ENCODE results near the gene VWA3A.
"Not testable (repeated sequence)": the region's sequence is repeated elsewhere in the genome, so short reads cannot be mapped to it uniquely, and the experiment has no call there.

The VWA3A gene

GRCh38 chr16:22092143-22092933, at the start of gene VWA3A:
Gene VWA3A, plus strand, starts transcription at chr16:22092541. Its CDS starts 97 bp downstream, at chr16:22092638.
- DNase-seq, result no peak

- not testable (repeated sequence) for DNase-seq
These were observed 48.5 kb upstream of the VWA3A start for GRCh38 chr16:22043882-22044281.

- not testable (repeated sequence) for DNase-seq
These were observed 46.5 kb upstream of the VWA3A start for GRCh38 chr16:22045888-22046287.

GRCh38 chr16:22050963-22051362, 41.4 kb upstream of the VWA3A start:
- no peak for DNase-seq

GRCh38 chr16:22052980-22053379, 39.4 kb upstream of the VWA3A start:
- no peak for DNase-seq

GRCh38 chr16:22053921-22054341, 38.4 kb upstream of the VWA3A start:
- no peak for DNase-seq

GRCh38 chr16:22054847-22055590, 37.3 kb upstream of the VWA3A start:
- DNase-seq, result no peak

GRCh38 chr16:22055881-22056280, 36.5 kb upstream of the VWA3A start:
- DNase-seq, result no peak

- DNase-seq, result no peak
These were observed 28.4 kb upstream of the VWA3A start for GRCh38 chr16:22063888-22064467.

GRCh38 chr16:22065252-22065651, 27.1 kb upstream of the VWA3A start:
- no peak for DNase-seq

- DNase-seq, result no peak
These were observed 21.7 kb upstream of the VWA3A start for GRCh38 chr16:22070361-22071330.

- no peak for DNase-seq
These were observed 20.9 kb upstream of the VWA3A start for GRCh38 chr16:22071331-22071910.

GRCh38 chr16:22073350-22073749, 19.0 kb upstream of the VWA3A start:
- DNase-seq, result no peak

GRCh38 chr16:22075043-22075757, 17.1 kb upstream of the VWA3A start:
- no peak for DNase-seq

GRCh38 chr16:22075776-22076175, 16.6 kb upstream of the VWA3A start:
- no peak for DNase-seq

- no peak for DNase-seq
These were observed 14.5 kb upstream of the VWA3A start for GRCh38 chr16:22077700-22078313.

- no peak for DNase-seq
These were observed 13.7 kb upstream of the VWA3A start for GRCh38 chr16:22078656-22079055.

GRCh38 chr16:22081050-22081449, 11.3 kb upstream of the VWA3A start:
- no peak for DNase-seq

GRCh38 chr16:22086440-22086839, 5.9 kb upstream of the VWA3A start:
- DNase-seq, result no peak

- DNase-seq, result no peak
These were observed 3.7 kb upstream of the VWA3A start for GRCh38 chr16:22088642-22089041.

GRCh38 chr16:22089910-22090309, 2.4 kb upstream of the VWA3A start:
- DNase-seq, result no peak

All from NCI-H2081 treated with DMSO at 0.1 percent for 48 hours (cell line).